Panc1 (cell line): ENCODE data around the gene CDKAL1. TPM values are rescaled to one million over a fixed set of nuclear protein-coding genes. Genes with fewer than 3 reads are reported as not detected.

ENCODE experiments used
- ATAC-seq: fragments of 200-7000 bp; cut with Tn5 transposase; 2 replicates; pipeline ENCODE4 v1.9.1; 2020; ENCODE audit warnings: mild to moderate bottlenecking, moderate library complexity
- BruUV-seq: library from RNA; stranded (reverse); fragments of 400-500 nt; replicated peaks from 2 replicates; lab custom pipeline; 2021; lab: Mats Ljungman, UMichigan
- CTCF ChIA-PET: fragments of 300-600 bp; sonication (Branson Sonifier 250); formaldehyde crosslinking; loops from one replicate; lab custom pipeline; 2022; ENCODE audit warnings: antibody characterized with exemption; lab: Charles Lee
- POLR2A ChIA-PET: fragments of 300-600 bp; sonication (Branson Sonifier 250); formaldehyde crosslinking; loops from one replicate; lab custom pipeline; 2022; ENCODE audit warnings: antibody characterized with exemption; lab: Charles Lee
- DNase-seq: peaks from one replicate; pipeline ENCODE4 v3.0.0-alpha.2; 2010; ENCODE audit warnings: low read depth, low spot score
- H3K27ac ChIP-seq: 2 replicates; pipeline ENCODE4 v1.5.1; 2011; ENCODE audit warnings: mild to moderate bottlenecking, low read length, inconsistent platforms
- H3K27me3 ChIP-seq: fragments of 200-500 bp; sonication (Bioruptor generic); 2 replicates; pipeline ENCODE4 v1.6.0; 2014; ENCODE audit warnings: low read length, inconsistent platforms; ENCODE audit not compliant: control insufficient read depth, insufficient read depth
- H3K36me3 ChIP-seq: fragments of 200-500 bp; sonication (Bioruptor generic); 2 replicates; pipeline ENCODE4 v1.5.1; 2014; ENCODE audit warnings: inconsistent platforms, mild to moderate bottlenecking, low read length, moderate library complexity; ENCODE audit not compliant: control insufficient read depth, insufficient read depth
- H3K4me1 ChIP-seq: 2 replicates; pipeline ENCODE4 v1.5.1; 2011; ENCODE audit warnings: inconsistent platforms, mild to moderate bottlenecking, low read length, moderate library complexity; ENCODE audit not compliant: control insufficient read depth, insufficient read depth
- H3K4me3 ChIP-seq, 2 experiments: 2 replicates each; pipeline ENCODE4 v1.5.1; 2011 to 2012; ENCODE audit warnings: low read depth in 2 of 2, low read length in 2 of 2, mild to moderate bottlenecking in 2 of 2, inconsistent platforms in 1 of 2, moderate library complexity in 1 of 2
- H3K9me3 ChIP-seq: fragments of 200-500 bp; sonication (Bioruptor generic); 2 replicates; pipeline ENCODE4 v1.5.1; 2014; ENCODE audit warnings: low read depth, mild to moderate bottlenecking, inconsistent platforms, low read length, moderate library complexity; ENCODE audit not compliant: control insufficient read depth, insufficient read depth
- CTCF ChIP-seq: fragments of 450-650 bp; IDR thresholded peaks from 2 replicates; pipeline ENCODE4 v1.5.1; 2017; ENCODE audit warnings: mild to moderate bottlenecking
- POLR2AphosphoS5 ChIP-seq: IDR thresholded peaks from 2 replicates; pipeline ENCODE4 v1.6.1; 2012; ENCODE audit warnings: mild to moderate bottlenecking, low read depth, low read length, moderate library complexity
- REST ChIP-seq, 2 experiments: IDR thresholded peaks; 2 replicates each; pipeline ENCODE4 v1.6.1; 2011 to 2012; ENCODE audit warnings: low read depth in 2 of 2, control low read depth in 1 of 2, low read length in 1 of 2, mild to moderate bottlenecking in 1 of 2, moderate library complexity in 1 of 2; ENCODE audit not compliant: insufficient read depth in 1 of 2
- SIN3A ChIP-seq: IDR thresholded peaks from 2 replicates; pipeline ENCODE4 v1.6.1; 2012; ENCODE audit warnings: low read depth, mild to moderate bottlenecking, low read length, moderate library complexity, borderline replicate concordance; ENCODE audit not compliant: insufficient read depth
- TCF7L2 ChIP-seq: IDR thresholded peaks from 2 replicates; pipeline ENCODE4 v1.6.1; 2011; ENCODE audit warnings: mild to moderate bottlenecking, low read depth, low read length, inconsistent platforms
- in situ Hi-C: cut with HindIII; loops from 2 replicates; pipeline ENCODE4 v1.10.0; 2016; ENCODE audit warnings: low sequenced_read_pairs, low pct_unique_long_range_greater_than_20kb
- intact Hi-C: fragments of 100-400 bp; cut with micrococcal nuclease; formaldehyde crosslinking; loops from one replicate; pipeline ENCODE4 v1.10.0; 2022; ENCODE audit not compliant: unreplicated experiment
- total RNA-seq: library from RNA; stranded (reverse); gene quantifications from one replicate; pipeline ENCODE4 v1.2.1, GENCODE V29; 2021; ENCODE audit not compliant: unreplicated experiment

CDKAL1 gene
- total RNA-seq, 1 experiment from 2014 or later, result 14.5 TPM

GRCh38 chr6:20769631-20770030, 235.4 kb downstream of the CDKAL1 start:
- ATAC-seq (no peak), DNase-seq (no peak)
- in situ Hi-C loops, result no loop called here
- CTCF ChIA-PET, result no interaction called here
- no peaks in the 10 kb centered on the region for H3K4me1 ChIP-seq
- no TSS peak for BruUV-seq
- no peaks in the 10 kb centered on the region for H3K36me3 ChIP-seq
- H3K9me3 ChIP-seq, result no peaks in the 10 kb centered on the region
- POLR2A ChIA-PET, result no interaction called here
- TF ChIP-seq POLR2AphosphoS5 (no peak), CTCF (no peak), TCF7L2 (no peak), SIN3A (no peak), REST (IDR thresholded peaks at IDR 0.05; ENCODE audit: insufficient read depth in 1 of 2, low read depth in 2 of 2, low read length in 1 of 2) (no peak)
- no peak overlapping the region for H3K4me3 ChIP-seq
- intact Hi-C loops, result no loop called here
- no peaks in the 10 kb centered on the region for H3K27me3 ChIP-seq
- H3K27ac ChIP-seq, result no peak overlapping the region

GRCh38 chr6:20770773-20771172, 236.5 kb downstream of the CDKAL1 start:
- Histone ChIP-seq H3K4me1 (no peaks in the 10 kb centered on the region), H3K27me3 (no peaks in the 10 kb centered on the region), H3K9me3 (no peaks in the 10 kb centered on the region), H3K27ac (no peak overlapping the region), H3K36me3 (no peaks in the 10 kb centered on the region), H3K4me3 (no peak overlapping the region)
- no peak for ATAC-seq
- in situ Hi-C loops (no loop called here), intact Hi-C loops (no loop called here)
- CTCF ChIA-PET, result no interaction called here
- DNase-seq, result no peak
- no TSS peak for BruUV-seq
- TF ChIP-seq CTCF (no peak), POLR2AphosphoS5 (no peak), TCF7L2 (no peak), SIN3A (no peak)
- POLR2A ChIA-PET, result interaction anchor here (0.6 kb wide), 1 partner anchor 823 kb away, joined by 7 read pairs; the partner anchor contains the start of gene SOX4
